HG03175 (cell line): ENCODE results near the gene ELMO2.
A peak's percentile ranks its signal among the peaks of the same experiment; 100 is the strongest.
"Not testable (repeated sequence)": the region's sequence is repeated elsewhere in the genome, so short reads cannot be mapped to it uniquely, and the experiment has no call there.

Experiments used
- ATAC-seq: cut with Tn5 transposase; IDR thresholded peaks from one replicate; pipeline ENCODE4 v1.9.1; 2021; ENCODE audit warnings: mild to moderate bottlenecking, moderate library complexity; ENCODE audit not compliant: unreplicated experiment

ELMO2 gene

DNA sequence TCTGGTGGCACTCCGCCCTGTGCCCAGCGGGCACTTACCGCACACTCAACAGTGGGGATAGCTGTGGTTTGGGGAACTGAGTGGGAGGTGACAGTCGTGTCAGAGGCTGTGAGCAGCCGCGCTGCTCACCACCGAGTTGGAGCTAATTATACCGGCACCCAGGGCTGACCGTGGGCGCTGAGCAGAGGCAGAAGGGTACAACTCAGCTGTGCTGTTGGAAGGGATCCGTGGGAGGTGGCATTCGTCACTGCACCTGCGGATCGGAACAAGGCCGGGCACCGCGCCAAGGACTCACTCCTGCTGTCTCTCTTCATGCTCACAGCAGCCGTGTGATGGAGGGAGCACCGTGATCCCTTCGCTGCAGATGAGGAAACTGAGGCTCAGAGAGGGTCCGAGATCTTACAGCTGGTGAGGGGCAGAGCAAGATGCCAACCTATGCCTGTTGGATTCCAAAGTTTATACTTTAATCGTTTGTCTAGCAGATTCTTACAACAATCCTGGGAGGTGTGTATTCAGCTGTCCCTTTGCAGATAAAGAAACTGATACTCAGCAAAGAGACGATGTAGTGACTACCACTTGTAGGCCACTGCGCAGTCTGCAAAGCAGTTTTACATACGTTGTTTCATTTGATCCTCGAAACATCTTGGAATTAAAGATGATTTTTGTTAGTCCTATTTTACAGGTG lies 713 bp upstream of the ELMO2 start:
- peak; percentile 38 for ATAC-seq

GRCh38 chr20:46402331-46402811 lies 4.0 kb downstream of the ELMO2 start:
- ATAC-seq, result no peak

GRCh38 chr20:46401478-46401860 lies 4.9 kb downstream of the ELMO2 start:
- no peak for ATAC-seq

- ATAC-seq, result no peak
These were observed 5.5 kb downstream of the ELMO2 start for GRCh38 chr20:46400828-46401477.

DNA sequence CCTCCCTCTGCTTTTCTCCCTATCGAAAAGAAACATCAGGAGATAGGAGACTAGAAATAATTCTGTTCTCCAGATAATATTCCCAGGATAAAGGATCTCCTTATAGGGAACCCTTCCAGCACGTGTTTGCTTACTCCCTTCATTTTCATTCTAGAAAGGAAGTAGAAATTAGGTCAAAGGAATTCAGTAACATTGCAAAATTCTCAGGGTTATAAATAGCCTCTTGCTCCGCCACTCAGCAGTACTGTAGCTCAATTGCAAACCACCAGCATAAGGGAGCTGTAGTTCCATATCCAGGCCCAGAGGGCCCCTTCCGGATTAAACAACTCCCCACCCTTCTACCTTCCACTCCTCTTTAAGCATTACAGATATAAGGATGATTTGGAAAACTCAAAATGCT lies 6.2 kb downstream of the ELMO2 start:
- no peak for ATAC-seq

DNA sequence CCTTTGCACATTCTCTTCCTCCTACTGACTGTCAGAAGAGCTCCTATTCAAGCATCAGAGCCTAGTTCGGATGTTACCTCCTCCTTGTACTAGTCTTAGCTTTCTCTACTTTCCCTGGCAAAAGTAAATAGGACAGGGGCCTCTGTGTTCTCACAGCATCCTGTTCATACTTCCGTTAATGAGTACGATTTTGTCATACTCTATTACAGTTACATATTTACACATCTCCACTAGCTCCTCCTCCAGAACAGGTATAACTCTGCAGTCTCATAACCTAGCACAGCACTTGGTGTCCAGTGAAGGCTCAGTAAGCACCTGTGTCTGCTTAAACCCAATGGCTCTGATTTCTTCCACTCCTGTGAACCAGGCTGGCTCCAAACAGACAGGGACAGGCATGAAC lies 7.0 kb downstream of the ELMO2 start:
- ATAC-seq, result no peak

DNA sequence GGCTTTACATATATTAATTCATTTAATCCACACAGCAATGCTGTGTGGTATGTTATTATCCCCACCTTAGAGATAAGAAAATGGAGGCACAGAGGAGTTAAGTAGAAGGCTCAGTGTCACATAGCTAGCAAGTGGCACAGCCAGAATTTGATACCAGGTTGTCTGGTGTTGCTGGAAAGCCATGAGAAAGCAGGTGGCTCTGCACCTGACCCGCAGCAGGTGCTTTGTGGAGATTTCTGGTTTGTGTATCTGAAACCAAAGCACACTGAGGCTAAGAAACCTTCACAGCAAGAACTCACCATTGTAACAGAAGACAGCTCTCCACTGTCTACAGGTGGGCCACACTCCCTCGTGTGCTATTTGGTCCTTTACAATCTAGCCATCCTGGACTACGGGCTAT lies 7.5 kb downstream of the ELMO2 start:
- ATAC-seq, result no peak

- no peak for ATAC-seq
These were observed 10.2 kb downstream of the ELMO2 start for GRCh38 chr20:46396052-46396740.

- ATAC-seq, result no peak
These were observed 11.3 kb downstream of the ELMO2 start for GRCh38 chr20:46394872-46395760.

GRCh38 chr20:46393967-46394366 lies 12.4 kb downstream of the ELMO2 start:
- ATAC-seq, result no peak

GRCh38 chr20:46388937-46389336 lies 17.5 kb downstream of the ELMO2 start:
- ATAC-seq, result no peak

GRCh38 chr20:46388201-46388836 lies 18.1 kb downstream of the ELMO2 start:
- no peak for ATAC-seq

DNA sequence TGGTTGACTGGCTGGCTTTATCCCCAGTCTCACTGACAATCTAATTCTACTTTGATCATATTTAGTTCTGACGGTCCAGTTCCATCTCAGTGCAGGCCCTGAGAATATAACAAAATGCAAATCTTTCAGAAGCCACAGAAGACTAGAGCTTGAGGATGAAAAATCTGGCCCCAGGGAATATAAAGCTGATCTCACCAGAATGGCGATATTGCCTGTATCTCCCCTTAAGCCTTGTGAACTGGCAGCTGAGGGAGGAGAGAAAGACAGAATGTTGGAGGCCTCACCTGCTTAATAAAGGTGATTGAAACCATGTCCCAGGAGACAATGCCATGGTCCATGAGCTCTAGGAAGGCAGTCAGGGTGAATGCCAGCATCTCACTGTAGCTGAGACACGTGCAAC lies 19.4 kb downstream of the ELMO2 start:
- not testable (repeated sequence) for ATAC-seq

DNA sequence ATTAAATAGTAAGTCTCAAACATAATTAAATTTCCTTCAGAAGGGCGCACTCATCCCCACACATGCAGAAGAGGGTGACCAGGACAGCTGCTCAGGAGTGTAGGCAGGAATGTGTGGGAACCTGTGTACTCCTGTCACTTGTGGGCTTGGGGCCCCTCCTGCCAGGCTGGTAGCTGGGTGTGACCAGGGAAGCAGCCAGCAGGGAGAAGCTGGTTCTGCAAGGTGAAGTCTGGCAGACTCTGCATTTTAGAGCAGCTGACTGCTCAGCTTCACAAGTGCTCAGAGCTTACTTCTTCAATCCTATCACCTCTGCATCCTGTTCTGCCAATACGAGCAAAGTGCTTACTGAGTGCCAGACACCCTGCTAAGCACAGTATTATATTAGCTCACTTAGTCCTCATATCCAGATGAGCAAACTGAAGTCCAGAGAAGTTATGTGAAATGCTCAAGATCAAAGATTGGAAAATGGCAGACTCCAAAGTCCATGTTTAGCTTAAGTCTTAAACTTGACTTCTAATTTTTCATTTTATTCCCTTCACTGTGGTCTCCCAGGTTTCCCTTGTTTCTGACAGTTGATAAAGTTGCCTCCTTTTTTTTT lies 27.9 kb downstream of the ELMO2 start:
- ATAC-seq, result no peak

- ATAC-seq, result no peak
These were observed 28.9 kb downstream of the ELMO2 start for GRCh38 chr20:46377518-46377917.

- ATAC-seq, result no peak
These were observed 30.1 kb downstream of the ELMO2 start for GRCh38 chr20:46376196-46376785.

DNA sequence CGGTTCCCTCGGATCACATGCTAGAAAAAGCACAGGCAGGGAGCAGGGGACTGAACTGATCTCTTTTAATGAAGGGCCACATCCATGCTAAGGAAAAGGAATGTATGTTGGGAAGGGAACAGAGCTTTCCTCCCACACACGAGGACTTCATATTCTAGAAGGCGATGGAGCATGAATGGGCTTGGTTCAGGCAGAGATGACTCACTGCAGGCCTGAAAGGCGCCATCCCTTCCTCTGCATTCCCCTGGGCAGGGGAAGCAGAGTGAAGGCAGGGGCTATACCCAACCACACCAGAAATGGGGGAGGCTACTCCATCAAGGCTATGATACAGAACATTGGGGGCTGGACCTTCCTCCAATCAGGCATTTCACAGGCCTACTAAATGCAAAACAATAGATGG lies 30.6 kb downstream of the ELMO2 start:
- no peak for ATAC-seq

GRCh38 chr20:46374383-46374782 lies 32.0 kb downstream of the ELMO2 start:
- no peak for ATAC-seq

- ATAC-seq, result no peak
These were observed 34.8 kb downstream of the ELMO2 start for GRCh38 chr20:46371656-46372055.

DNA sequence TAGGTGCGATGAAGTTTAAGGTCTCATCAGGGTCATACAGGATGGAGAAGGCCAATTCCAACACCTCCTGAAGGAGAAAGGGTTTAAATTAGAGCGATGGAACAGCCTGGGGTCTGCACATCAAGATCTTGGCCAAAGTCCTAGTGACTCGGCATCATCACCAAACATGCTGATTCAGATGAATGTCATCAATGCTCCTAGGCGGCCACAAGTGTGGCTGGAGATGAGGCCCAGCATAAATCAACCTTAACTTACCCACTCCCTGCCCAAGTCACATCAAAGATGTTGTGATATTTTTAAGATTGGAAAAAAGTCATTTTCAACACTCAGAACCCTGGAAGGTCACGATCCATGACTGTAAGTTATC lies 37.5 kb downstream of the ELMO2 start:
- no peak for ATAC-seq
